GM10847 (cell line): ENCODE measurements around the gene SSBP3.

ENCODE experiments used
- POLR2A ChIP-seq: IDR thresholded peaks from 2 replicates; pipeline ENCODE4 v1.6.1; 2011; ENCODE audit not compliant: insufficient read length; ENCODE audit errors: extremely low read depth

The SSBP3 gene

GRCh38 chr1:54348700-54349021 lies 57.5 kb downstream of the SSBP3 start:
- TF ChIP-seq POLR2A, result no peak

- TF ChIP-seq POLR2A, result no peak
Observed at GRCh38 chr1:54347955-54348699, 58.1 kb downstream of the SSBP3 start.

- TF ChIP-seq POLR2A, result no peak
Observed at GRCh38 chr1:54347261-54347954, 58.8 kb downstream of the SSBP3 start.

DNA sequence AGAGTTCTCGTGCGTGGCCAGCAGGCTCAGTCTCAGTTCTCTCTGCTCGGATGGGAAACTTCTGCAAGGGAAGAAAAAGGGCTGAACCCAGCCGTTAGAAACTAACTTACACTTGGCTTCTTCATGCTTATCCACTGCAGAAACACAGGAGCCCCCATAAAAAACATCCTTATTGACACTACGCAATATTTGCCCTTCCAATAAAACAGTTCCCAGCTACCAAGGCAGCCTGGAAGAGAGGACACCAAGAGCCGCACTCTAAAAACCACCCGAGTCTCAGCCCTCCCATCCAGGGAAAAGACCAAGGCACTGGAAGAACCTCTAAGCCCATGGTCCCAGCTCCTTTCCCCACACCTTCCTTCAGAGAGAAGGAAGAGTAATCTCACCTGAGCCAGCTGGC lies 61.1 kb downstream of the SSBP3 start:
- TF ChIP-seq POLR2A, result no peak

- TF ChIP-seq POLR2A, result no peak
Observed at GRCh38 chr1:54342742-54343687, 63.2 kb downstream of the SSBP3 start.

DNA sequence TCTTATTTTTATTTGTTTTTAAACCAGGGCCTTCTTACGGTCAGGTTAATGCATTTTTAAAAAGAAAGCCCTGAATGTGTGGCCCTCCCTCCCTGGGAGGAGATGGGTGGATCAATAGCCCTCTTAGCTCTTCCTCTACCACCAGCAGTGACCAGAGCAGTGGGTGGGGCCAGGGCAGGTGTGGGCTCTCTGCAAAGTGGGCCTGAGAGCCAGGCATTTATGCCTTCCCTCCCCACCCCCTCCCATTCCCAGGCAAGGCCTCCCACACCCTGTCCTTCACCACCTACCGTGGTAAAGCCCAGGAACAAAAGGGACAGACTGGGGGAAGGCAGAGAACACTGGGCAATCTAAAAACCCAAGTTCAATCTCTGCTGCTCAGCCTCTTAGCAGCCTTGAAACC lies 63.9 kb downstream of the SSBP3 start:
- TF ChIP-seq POLR2A, result no peak

- no peak for TF ChIP-seq POLR2A
Observed at GRCh38 chr1:54341763-54342162, 64.4 kb downstream of the SSBP3 start.

DNA sequence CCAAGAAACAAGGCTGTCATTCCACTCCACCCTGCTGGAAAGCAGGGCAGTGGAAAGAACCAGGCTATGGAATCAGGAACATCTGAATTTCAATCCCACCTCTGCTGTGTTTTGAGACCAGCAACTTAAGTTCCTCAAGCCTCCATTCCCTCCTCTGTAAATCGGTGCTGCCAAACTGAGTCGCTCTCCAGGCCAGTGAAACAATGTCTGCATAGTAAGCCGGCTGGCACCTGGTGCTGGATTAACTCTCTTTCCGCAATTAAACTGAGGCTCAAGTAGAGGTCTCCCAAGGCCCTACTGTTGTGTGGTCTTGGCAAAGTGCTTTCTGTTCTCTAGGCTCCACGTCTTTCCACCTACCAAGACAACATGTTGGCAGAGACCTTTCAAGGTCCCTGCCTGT lies 65.3 kb downstream of the SSBP3 start:
- TF ChIP-seq POLR2A, result no peak

DNA sequence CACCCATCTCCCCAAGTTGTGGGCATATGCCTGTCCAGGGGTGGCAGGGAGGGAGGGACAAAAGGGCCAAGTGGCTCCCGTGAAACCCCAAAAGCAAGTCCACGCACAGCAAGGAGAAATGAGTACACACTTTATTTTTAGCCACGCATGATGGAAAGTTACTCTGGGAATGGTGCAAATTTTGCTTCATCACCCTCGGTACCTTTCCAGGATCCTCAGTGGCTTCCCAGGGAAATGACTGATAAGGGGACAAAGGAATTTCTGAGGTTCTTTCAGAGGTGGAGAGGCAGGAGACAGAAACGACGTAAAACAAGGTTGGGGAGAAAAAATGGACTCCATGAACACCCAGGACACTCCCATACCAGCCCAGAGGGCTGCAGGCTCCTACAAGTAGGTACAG lies 65.8 kb downstream of the SSBP3 start:
- TF ChIP-seq POLR2A, result no peak

- TF ChIP-seq POLR2A, result no peak
Observed at GRCh38 chr1:54339126-54339525, 67.1 kb downstream of the SSBP3 start.

- TF ChIP-seq POLR2A, result no peak
Observed at GRCh38 chr1:54338464-54338863, 67.7 kb downstream of the SSBP3 start.

GRCh38 chr1:54337928-54338327 lies 68.3 kb downstream of the SSBP3 start:
- TF ChIP-seq POLR2A, result no peak

GRCh38 chr1:54337034-54337433 lies 69.2 kb downstream of the SSBP3 start:
- TF ChIP-seq POLR2A, result no peak

DNA sequence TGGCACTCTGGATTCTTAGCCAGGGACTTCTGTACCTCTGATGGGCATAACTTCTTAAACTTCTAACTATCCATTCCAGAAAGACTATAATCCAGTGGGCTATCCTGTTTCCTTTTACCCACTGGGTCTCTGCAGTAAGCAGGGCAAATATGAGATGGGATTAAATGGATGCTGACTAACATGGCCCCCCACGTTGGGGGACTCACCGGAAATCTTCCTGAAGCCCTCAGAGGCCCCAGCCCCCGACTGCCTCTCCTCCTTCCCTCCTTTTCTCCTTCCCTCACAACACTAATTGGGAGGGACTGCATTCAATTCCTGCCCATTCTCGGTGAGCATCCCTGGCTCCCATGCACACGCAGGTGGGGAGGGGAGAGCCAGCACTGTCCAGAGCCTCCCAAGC lies 70.1 kb downstream of the SSBP3 start:
- no peak for TF ChIP-seq POLR2A

GRCh38 chr1:54335755-54336108 lies 70.5 kb downstream of the SSBP3 start:
- TF ChIP-seq POLR2A, result no peak

DNA sequence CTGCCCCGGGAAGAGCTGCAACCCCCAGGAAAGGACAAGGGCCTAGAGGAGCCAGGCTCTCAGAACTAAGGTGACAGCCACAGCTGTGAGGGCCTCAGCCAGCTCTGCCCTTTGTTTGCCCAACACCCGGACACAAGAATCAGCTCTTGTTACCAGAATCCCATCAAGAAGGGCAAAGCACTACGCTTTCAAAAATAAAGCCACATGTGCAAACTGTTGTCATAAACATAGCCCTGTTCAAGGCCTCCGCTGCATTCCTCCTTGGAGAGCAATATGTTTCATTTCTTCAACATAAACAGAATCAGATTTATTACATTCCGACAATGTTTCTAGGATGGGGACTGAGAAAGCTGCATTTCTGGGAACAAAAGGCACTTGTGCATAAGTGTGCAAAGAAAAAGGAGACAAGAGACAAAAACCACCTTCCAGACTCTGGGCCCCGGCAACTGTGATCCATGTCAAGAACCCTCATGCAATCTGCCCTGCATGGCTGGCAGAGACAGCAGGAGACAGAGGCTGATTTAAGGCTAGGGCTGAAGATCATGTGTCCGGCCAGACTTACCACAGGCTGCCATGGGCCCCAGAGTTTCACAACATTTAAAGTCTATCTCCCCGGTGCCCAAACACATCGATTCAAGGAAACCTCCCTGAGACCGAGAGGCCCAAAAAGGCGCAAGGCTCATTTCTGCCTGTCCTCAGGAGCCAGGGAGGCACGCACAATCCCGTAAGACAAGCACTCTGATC lies 71.0 kb downstream of the SSBP3 start:
- no peak for TF ChIP-seq POLR2A
